DMS153 treated with DMSO at 0.1 percent for 48 hours (cell line): ENCODE results near the gene MSN.

Experiments used
- DNase-seq: peaks from one replicate; lab custom pipeline; 2025; ENCODE audit not compliant: unreplicated experiment; lab: John Stamatoyannopoulos, UW

Gene MSN

GRCh38 chrX:65783746-65784145 is 116.3 kb downstream of the MSN start:
- DNase-seq = no peak
